H1 (cell line): ENCODE measurements around the gene NPPA. TPM values are rescaled to one million over a fixed set of nuclear protein-coding genes. Genes with fewer than 3 reads are reported as not detected.

Experiments
- CTCF ChIA-PET: fragments of 300-600 bp; sonication (Branson Sonifier 250); formaldehyde crosslinking; loops from one replicate; lab custom pipeline; 2021; ENCODE audit not compliant: partially characterized antibody; lab: Charles Lee
- POLR2A ChIA-PET: fragments of 300-600 bp; sonication (Branson Sonifier 250); formaldehyde crosslinking; loops from one replicate; lab custom pipeline; 2021; ENCODE audit warnings: inconsistent platforms; ENCODE audit not compliant: partially characterized antibody; lab: Charles Lee
- DNase-seq, 2 experiments: peaks; one replicate each; pipeline versions ENCODE4 v3.0.0 to v3.0.0-alpha.2; 2010 to 2022; ENCODE audit warnings: low spot score in 2 of 2, low read depth in 1 of 2, mixed read lengths in 1 of 2
- FAIRE-seq: peaks from 2 replicates; lab custom pipeline; 2011; peaks lifted over from hg19 to GRCh38; lab: Jason Lieb, UNC
- H2AFZ ChIP-seq: 2 replicates; pipeline ENCODE4 v1.8.1; 2012; ENCODE audit warnings: low read length, inconsistent platforms
- H2AK5ac ChIP-seq: 2 replicates; pipeline ENCODE4 v1.6.1; 2013; ENCODE audit warnings: low read depth, low read length
- H2BK120ac ChIP-seq: replicated peaks from 2 replicates; pipeline ENCODE3; 2013; ENCODE audit warnings: low read depth, low read length, inconsistent platforms
- H2BK12ac ChIP-seq: 2 replicates; pipeline ENCODE4 v1.6.1; 2013; ENCODE audit warnings: low read depth, low read length
- H2BK15ac ChIP-seq: 2 replicates; pipeline ENCODE4 v1.6.1; 2013; ENCODE audit warnings: low read length
- H2BK20ac ChIP-seq: 2 replicates; pipeline ENCODE4 v1.6.1; 2013; ENCODE audit warnings: low read length
- H2BK5ac ChIP-seq: 2 replicates; pipeline ENCODE4 v1.6.1; 2013; ENCODE audit warnings: low read depth, low read length
- H3K14ac ChIP-seq: 2 replicates; pipeline ENCODE4 v1.6.1; 2013; ENCODE audit warnings: inconsistent platforms; ENCODE audit not compliant: insufficient read length
- H3K18ac ChIP-seq: 2 replicates; pipeline ENCODE4 v1.6.1; 2013; ENCODE audit warnings: low read length; ENCODE audit errors: extremely low read depth
- H3K23ac ChIP-seq: 2 replicates; pipeline ENCODE4 v1.6.1; 2013; ENCODE audit warnings: inconsistent platforms; ENCODE audit not compliant: insufficient read length
- H3K23me2 ChIP-seq: 2 replicates; pipeline ENCODE4 v1.6.1; 2013; ENCODE audit warnings: low read depth, low read length
- H3K27ac ChIP-seq: 2 replicates; pipeline ENCODE4 v1.6.1; 2011; ENCODE audit warnings: low read depth, low read length, inconsistent platforms
- H3K27me3 ChIP-seq, 4 experiments: replicated peaks in 1 of 4; 1 replicate in 1 of 4; 2 replicates in 3 of 4; pipeline versions ENCODE4 v1.6.1 to v1.8.1; 2011 to 2013; ENCODE audit warnings: low read length in 3 of 4, mild to moderate bottlenecking in 3 of 4, inconsistent platforms in 2 of 4, mixed read lengths in 2 of 4, moderate library complexity in 1 of 4; ENCODE audit not compliant: control insufficient read depth in 3 of 4, insufficient read depth in 3 of 4; ENCODE audit errors: extremely low read depth in 1 of 4
- H3K36me3 ChIP-seq, 4 experiments: 2 replicates each; pipeline versions ENCODE4 v1.6.1 to v1.8.1; 2011 to 2013; ENCODE audit warnings: mild to moderate bottlenecking in 4 of 4, low read length in 3 of 4, moderate library complexity in 2 of 4, control low read depth in 1 of 4, inconsistent platforms in 1 of 4; ENCODE audit not compliant: insufficient read depth in 4 of 4, control insufficient read depth in 2 of 4
- H3K4ac ChIP-seq: replicated peaks from 2 replicates; pipeline ENCODE3; 2013; ENCODE audit warnings: low read length, low read depth, mixed read lengths, inconsistent platforms; ENCODE audit not compliant: insufficient read length
- H3K4me1 ChIP-seq, 4 experiments: replicated peaks in 1 of 4; 1 replicate in 1 of 4; 2 replicates in 3 of 4; pipeline versions ENCODE4 v1.6.1 to v1.8.1; 2011 to 2013; ENCODE audit warnings: low read length in 3 of 4, inconsistent platforms in 2 of 4, mixed read lengths in 1 of 4; ENCODE audit not compliant: insufficient read depth in 4 of 4, control insufficient read depth in 3 of 4
- H3K4me2 ChIP-seq, 2 experiments: 2 replicates each; pipeline versions ENCODE4 v1.6.1 to v1.8.1; 2011 to 2013; ENCODE audit warnings: low read depth in 2 of 2, low read length in 2 of 2, control low read depth in 1 of 2, inconsistent platforms in 1 of 2, mild to moderate bottlenecking in 1 of 2; ENCODE audit not compliant: insufficient read depth in 1 of 2
- H3K4me3 ChIP-seq, 4 experiments: fragments of 200-600, 300-600 bp in 1 of 4; sonication (generic), shearing (Covaris generic), sonication (Bioruptor Twin) in 1 of 4; 2 replicates each; pipeline versions ENCODE4 v1.5.1 to v1.8.1; 2011 to 2016; ENCODE audit warnings: low read length in 4 of 4, low read depth in 3 of 4, control low read depth in 2 of 4, inconsistent platforms in 2 of 4, mild to moderate bottlenecking in 2 of 4, mixed read lengths in 1 of 4, moderate library complexity in 1 of 4; ENCODE audit not compliant: insufficient read depth in 2 of 4; ENCODE audit errors: extremely low read depth in 1 of 4
- H3K56ac ChIP-seq: replicated peaks from 2 replicates; pipeline ENCODE3; 2013; ENCODE audit warnings: low read depth, mild to moderate bottlenecking, mixed read lengths, low read length, inconsistent platforms; ENCODE audit not compliant: insufficient read length
- H3K79me1 ChIP-seq: 2 replicates; pipeline ENCODE4 v1.6.1; 2013; ENCODE audit warnings: low read depth, low read length, control low read depth
- H3K79me2 ChIP-seq, 2 experiments: 2 replicates each; pipeline versions ENCODE4 v1.6.1 to v1.8.1; 2012 to 2013; ENCODE audit warnings: low read length in 2 of 2, mild to moderate bottlenecking in 2 of 2, inconsistent platforms in 1 of 2; ENCODE audit not compliant: insufficient read depth in 2 of 2, control insufficient read depth in 1 of 2
- H3K9ac ChIP-seq, 4 experiments: replicated peaks in 1 of 4; 1 replicate in 1 of 4; 2 replicates in 3 of 4; pipeline versions ENCODE4 v1.6.1 to v1.8.1; 2011 to 2013; ENCODE audit warnings: low read depth in 3 of 4, low read length in 3 of 4, control low read depth in 2 of 4, mild to moderate bottlenecking in 2 of 4, moderate library complexity in 2 of 4, inconsistent platforms in 1 of 4; ENCODE audit errors: extremely low read depth in 1 of 4
- H3K9me3 ChIP-seq, 2 experiments: 2 replicates each; pipeline versions ENCODE4 v1.6.1 to v1.8.1; 2012 to 2013; ENCODE audit warnings: mild to moderate bottlenecking in 2 of 2, moderate library complexity in 2 of 2, control low read depth in 1 of 2, inconsistent platforms in 1 of 2, low read depth in 1 of 2, low read length in 1 of 2, mixed read lengths in 1 of 2; ENCODE audit not compliant: insufficient read depth in 2 of 2
- H4K20me1 ChIP-seq, 2 experiments: replicated peaks in 1 of 2; 2 replicates each; pipeline versions ENCODE3 to v1.8.1; 2011 to 2013; ENCODE audit warnings: inconsistent platforms in 2 of 2, low read length in 2 of 2, mild to moderate bottlenecking in 1 of 2; ENCODE audit not compliant: insufficient read depth in 2 of 2, control insufficient read depth in 1 of 2
- H4K5ac ChIP-seq: 2 replicates; pipeline ENCODE4 v1.6.1; 2013; ENCODE audit warnings: low read length, low read depth, mixed read lengths, inconsistent platforms; ENCODE audit not compliant: insufficient read length
- H4K8ac ChIP-seq: 2 replicates; pipeline ENCODE4 v1.8.0; 2013; ENCODE audit warnings: mild to moderate bottlenecking, moderate library complexity, low read length, inconsistent platforms; ENCODE audit not compliant: insufficient read depth; ENCODE audit errors: extremely low read depth
- H4K91ac ChIP-seq: replicated peaks from 2 replicates; pipeline ENCODE3; 2013; ENCODE audit warnings: low read length, mixed read lengths, inconsistent platforms; ENCODE audit not compliant: insufficient read length
- ATF3 ChIP-seq: IDR thresholded peaks from 2 replicates; pipeline ENCODE4 v1.6.1; 2011; ENCODE audit warnings: low read depth, mild to moderate bottlenecking, low read length; ENCODE audit not compliant: insufficient read depth
- BACH1 ChIP-seq: IDR thresholded peaks from 2 replicates; pipeline ENCODE4 v1.6.1; 2012; ENCODE audit warnings: low read length, improper control_type of control experiment
- BCL11A ChIP-seq, 2 experiments: IDR thresholded peaks; one replicate each; pipeline ENCODE4 v1.6.1; 2011; ENCODE audit warnings: low read depth in 2 of 2, low read length in 2 of 2, mild to moderate bottlenecking in 2 of 2
- CBX5 ChIP-seq: fragments of 300-800, 300-1000 bp; sonication (generic); IDR thresholded peaks from 2 replicates; pipeline ENCODE4 v1.7.1; 2016; ENCODE audit warnings: antibody characterized with exemption, low read length, low read depth
- CEBPB ChIP-seq: IDR thresholded peaks from 2 replicates; pipeline ENCODE4 v1.6.1; 2012; ENCODE audit warnings: low read depth, low read length
- GABPA ChIP-seq: IDR thresholded peaks from 2 replicates; pipeline ENCODE4 v1.6.1; 2011; ENCODE audit warnings: mild to moderate bottlenecking, low read length, moderate library complexity, borderline replicate concordance; ENCODE audit not compliant: insufficient read depth
- KDM4A ChIP-seq: IDR thresholded peaks from one replicate; pipeline ENCODE4 v1.7.1; 2012; ENCODE audit warnings: low read depth, mild to moderate bottlenecking, moderate library complexity, low read length, inconsistent platforms; ENCODE audit not compliant: severe bottlenecking
- RNF2 ChIP-seq: fragments of 200-900, 300-1000 bp; sonication (generic); IDR thresholded peaks from 2 replicates; pipeline ENCODE4 v1.7.1; 2016; ENCODE audit warnings: borderline replicate concordance, low read depth, mild to moderate bottlenecking, antibody characterized with exemption, low read length; ENCODE audit not compliant: poor library complexity, severe bottlenecking; ENCODE audit errors: missing control alignments
- RXRA ChIP-seq: IDR thresholded peaks from 2 replicates; pipeline ENCODE4 v1.6.1; 2011; ENCODE audit warnings: low read depth, mild to moderate bottlenecking, low read length, moderate library complexity; ENCODE audit not compliant: insufficient read depth
- SIX5 ChIP-seq: IDR thresholded peaks from 2 replicates; pipeline ENCODE4 v1.6.1; 2011; ENCODE audit warnings: mild to moderate bottlenecking, low read depth, low read length
- SP1 ChIP-seq: IDR thresholded peaks from 2 replicates; pipeline ENCODE4 v1.6.1; 2011; ENCODE audit warnings: low read depth, low read length
- SUZ12 ChIP-seq: fragments of 200-600 bp; sonication (generic); IDR thresholded peaks from 2 replicates; pipeline ENCODE4 v1.6.1; 2012; ENCODE audit warnings: mild to moderate bottlenecking, inconsistent platforms, low read length, moderate library complexity, mixed read lengths
- ZNF274 ChIP-seq: IDR thresholded peaks from 2 replicates; pipeline ENCODE4 v1.7.0; 2012; ENCODE audit warnings: low read length, borderline replicate concordance; ENCODE audit errors: extremely low read depth
- WGBS, 2 experiments: shearing (Covaris generic) in 1 of 2; methylation state at CpG; one replicate each; pipeline versions ENCODE4 v1.1.6 to v1.1.7; 2013 to 2015; ENCODE audit warnings: low lambda C conversion rate in 2 of 2, mixed read lengths in 2 of 2, inconsistent platforms in 1 of 2, low coverage in 1 of 2, missing lambda C conversion rate in 1 of 2; ENCODE audit not compliant: insufficient replicate concordance in 2 of 2, insufficient coverage in 1 of 2, insufficient read length in 1 of 2; ENCODE audit errors: extremely low coverage in 1 of 2, missing lambda C conversion rate in 1 of 2; 5-methylcytosine and 5-hydroxymethylcytosine counted together
- polyA plus RNA-seq, 7 experiments: library from polyadenylated mRNA; depleted of rRNA in 3 of 7; stranded (reverse) in 5 of 7; unstranded in 2 of 7; fragments of >200 nt in 5 of 7; fragments of 200-250 nt in 2 of 7; gene quantifications; 1 replicate in 5 of 7; 2 replicates in 1 of 7; 4 replicates in 1 of 7; pipeline versions ENCODE4 v1.2.1 to v1.2.3, GENCODE V29; 2011 to 2013; ENCODE audit warnings: missing spikeins in 2 of 7, mixed read lengths in 2 of 7
- total RNA-seq: library from RNA; stranded (reverse); fragmentation: NEBNext Ultra II Directional; extraction: Animal tissue kit (Norgen Biotek cat#: 25700); gene quantifications from 2 replicates; pipeline ENCODE4 v1.2.1, GENCODE V29; 2021

NPPA gene
- total and polyA plus RNA-seq, 2 of the 8 experiments (the other 6 are each of a cell fraction or from before 2014, with no cell fraction given) = not detected

- no peak overlapping the region for H2BK5ac ChIP-seq
- no peak overlapping the region for H3K4ac ChIP-seq
- no peak overlapping the region for H2AK5ac ChIP-seq
- H3K79me1 ChIP-seq = no peaks in the 10 kb centered on the region
- no peak overlapping the region for H3K4me3 ChIP-seq
- H3K4me2 ChIP-seq = no peak overlapping the region
- H2BK12ac ChIP-seq = no peak overlapping the region
- H3K9ac ChIP-seq = no peak overlapping the region
- peaks cover 0 to 8% of the 10 kb centered on the region in 2 experiments for H4K20me1 ChIP-seq
- no peaks in the 10 kb centered on the region for H3K79me2 ChIP-seq
- H4K5ac ChIP-seq = no peak overlapping the region
- DNase-seq (no peak), FAIRE-seq (no peak)
- no peak overlapping the region for H3K56ac ChIP-seq
- no peak overlapping the region for H4K91ac ChIP-seq
- ChIA-PET POLR2A (interaction anchor here (1.2 to 6.6 kb wide), 2 partner anchors 26 to 58 kb away, joined by 3 to 49 read pairs; no protein-coding TSS in a partner anchor), CTCF (interaction anchor here (0.8 to 2.2 kb wide), 5 partner anchors 10 to 117 kb away, joined by 3 to 6 read pairs (median 4); no protein-coding TSS in a partner anchor)
- H3K23me2 ChIP-seq = no peaks in the 10 kb centered on the region
- H2BK15ac ChIP-seq = no peak overlapping the region
- H3K27ac ChIP-seq = no peak overlapping the region
- no peaks in the 10 kb centered on the region for H3K4me1 ChIP-seq
- H3K9me3 ChIP-seq = no peaks in the 10 kb centered on the region
- no peak overlapping the region for H3K18ac ChIP-seq
- 71% methylated on average over 11 of the region's 11 CpGs; no CpG with 5 or more reads in 1 of the 2 experiments for WGBS, 2 experiments
- peaks cover 0 to 6% (median 3%) of the 10 kb centered on the region in 4 experiments; a peak in 2 of 8 replicates for H3K36me3 ChIP-seq
- no peaks in the 10 kb centered on the region for H3K27me3 ChIP-seq
- no peak overlapping the region for H2BK120ac ChIP-seq
- no peak overlapping the region for H2AFZ ChIP-seq
- H4K8ac ChIP-seq = no peak overlapping the region
- no peak overlapping the region for H3K14ac ChIP-seq
- no peak overlapping the region for H3K23ac ChIP-seq
- H2BK20ac ChIP-seq = no peak overlapping the region
- TF ChIP-seq RNF2 (no peak), CEBPB (no peak), GABPA (no peak), ZNF274 (no peak), SP1 (no peak), BACH1 (no peak), RXRA (no peak), ATF3 (no peak), KDM4A (no peak), BCL11A (IDR thresholded peaks at IDR 0.05; ENCODE audit: low read depth in 2 of 2, low read length in 2 of 2) (no peak), CBX5 (no peak), SUZ12 (no peak), SIX5 (no peak)
These were observed 2.6 kb upstream of the NPPA start for GRCh38 chr1:11850156-11850555.
